Measurements from ENCODE around the gene NPAS3.

The NPAS3 gene

GRCh38 chr14:33529787-33530757 lies 591.4 kb downstream of the NPAS3 start:
- peak in 1 of 2 experiments; percentile 41 for DNase-seq

GRCh38 chr14:33532553-33532952 lies 593.9 kb downstream of the NPAS3 start:
- no peak for DNase-seq

GRCh38 chr14:33534104-33534503 lies 595.4 kb downstream of the NPAS3 start:
- DNase-seq = no peak

- DNase-seq = no peak
These were observed 596.0 kb downstream of the NPAS3 start for GRCh38 chr14:33534632-33535031.

GRCh38 chr14:33539918-33540357 lies 601.3 kb downstream of the NPAS3 start:
- no peak for DNase-seq

GRCh38 chr14:33541171-33541570 lies 602.5 kb downstream of the NPAS3 start:
- no peak for DNase-seq

GRCh38 chr14:33542338-33543287 lies 603.9 kb downstream of the NPAS3 start:
- DNase-seq = no peak

- no peak for DNase-seq
These were observed 607.0 kb downstream of the NPAS3 start for GRCh38 chr14:33545696-33546095.

GRCh38 chr14:33548606-33549005 lies 609.9 kb downstream of the NPAS3 start:
- DNase-seq = no peak

GRCh38 chr14:33551963-33552362 lies 613.3 kb downstream of the NPAS3 start:
- DNase-seq = no peak

GRCh38 chr14:33553706-33554278 lies 615.1 kb downstream of the NPAS3 start:
- DNase-seq = no peak

- DNase-seq = peak in 1 of 2 experiments; percentile 19
These were observed 616.3 kb downstream of the NPAS3 start for GRCh38 chr14:33554988-33555387.

GRCh38 chr14:33555710-33556350 lies 617.2 kb downstream of the NPAS3 start:
- no peak for DNase-seq

GRCh38 chr14:33556382-33557121 lies 617.9 kb downstream of the NPAS3 start:
- no peak for DNase-seq

- peak in 1 of 2 experiments; percentile 14 for DNase-seq
These were observed 622.2 kb downstream of the NPAS3 start for GRCh38 chr14:33560718-33561431.

GRCh38 chr14:33561488-33562175 lies 623.0 kb downstream of the NPAS3 start:
- DNase-seq = peak; percentile 35 to 88

- DNase-seq = no peak
These were observed 624.7 kb downstream of the NPAS3 start for GRCh38 chr14:33563191-33563900.

- DNase-seq = no peak
These were observed 625.2 kb downstream of the NPAS3 start for GRCh38 chr14:33563901-33564197.

- DNase-seq = no peak
These were observed 626.3 kb downstream of the NPAS3 start for GRCh38 chr14:33564774-33565630.
